Common myeloid progenitor, CD34-positive (primary cell): Measurements from ENCODE around the gene LAYN.

Experiments
- CTCF ChIA-PET: fragments of 350-600 bp; sonication (Branson Sonifier 250); formaldehyde crosslinking; loops from one replicate; lab custom pipeline; 2021; ENCODE audit warnings: antibody characterized with exemption; lab: Charles Lee
- POLR2A ChIA-PET: fragments of 350-600 bp; sonication (Branson Sonifier 250); formaldehyde crosslinking; loops from one replicate; lab custom pipeline; 2021; ENCODE audit warnings: antibody characterized with exemption; lab: Charles Lee
- DNase-seq, 3 donors: peaks; one replicate each; pipeline versions ENCODE4 v3.0.0 to v3.0.0-alpha.2; 2013
- H3K27ac ChIP-seq, 2 experiments: 1 replicate in 1 of 2; 2 replicates in 1 of 2; pipeline ENCODE4 v1.7.0; 2013; ENCODE audit warnings: inconsistent platforms in 2 of 2, low read length in 2 of 2, mild to moderate bottlenecking in 2 of 2, low read depth in 1 of 2, moderate library complexity in 1 of 2; ENCODE audit not compliant: severe bottlenecking in 2 of 2, insufficient read depth in 1 of 2, poor library complexity in 1 of 2
- H3K27me3 ChIP-seq, 5 experiments: replicated peaks in 2 of 5; 1 replicate in 3 of 5; 2 replicates in 2 of 5; pipeline versions ENCODE4 v1.6.1 to v1.7.0; 2013; ENCODE audit warnings: low read length in 4 of 5, mild to moderate bottlenecking in 2 of 5, moderate library complexity in 2 of 5, inconsistent platforms in 1 of 5; ENCODE audit not compliant: insufficient read depth in 5 of 5, control insufficient read depth in 4 of 5
- H3K36me3 ChIP-seq, 4 experiments: 1 replicate in 2 of 4; 2 replicates in 2 of 4; pipeline versions ENCODE4 v1.6.1 to v1.7.0; 2013; ENCODE audit warnings: low read length in 3 of 4, control low read depth in 1 of 4, mild to moderate bottlenecking in 1 of 4; ENCODE audit not compliant: control insufficient read depth in 4 of 4, insufficient read depth in 4 of 4
- H3K4me1 ChIP-seq, 4 experiments: 1 replicate in 3 of 4; 2 replicates in 1 of 4; pipeline versions ENCODE4 v1.6.1 to v1.7.1; 2013; ENCODE audit warnings: low read length in 3 of 4, mild to moderate bottlenecking in 3 of 4, control low read depth in 1 of 4, inconsistent platforms in 1 of 4, moderate library complexity in 1 of 4; ENCODE audit not compliant: control insufficient read depth in 4 of 4, insufficient read depth in 4 of 4; ENCODE audit errors: control extremely low read depth in 1 of 4
- H3K4me3 ChIP-seq, 7 experiments: 1 replicate in 4 of 7; 2 replicates in 3 of 7; pipeline versions ENCODE4 v1.5.1 to v1.7.0; 2013; ENCODE audit warnings: mild to moderate bottlenecking in 7 of 7, low read length in 6 of 7, moderate library complexity in 6 of 7, inconsistent platforms in 2 of 7, low read depth in 2 of 7, control low read depth in 1 of 7; ENCODE audit not compliant: insufficient read depth in 4 of 7, control insufficient read depth in 1 of 7; ENCODE audit errors: extremely low read depth in 1 of 7
- H3K9me3 ChIP-seq, 5 experiments: 1 replicate in 4 of 5; 2 replicates in 1 of 5; pipeline versions ENCODE4 v1.6.1 to v1.7.1; 2013; ENCODE audit warnings: low read length in 4 of 5, mild to moderate bottlenecking in 2 of 5, inconsistent platforms in 1 of 5, low read depth in 1 of 5, moderate library complexity in 1 of 5; ENCODE audit not compliant: control insufficient read depth in 4 of 5, insufficient read depth in 2 of 5; ENCODE audit errors: control extremely low read depth in 1 of 5
- WGBS: methylation state at CpG from one replicate; pipeline ENCODE4 v1.1.5; 2013; ENCODE audit not compliant: insufficient coverage; 5-methylcytosine and 5-hydroxymethylcytosine counted together

LAYN gene

GRCh38 chr11:111596319-111596718, 55.8 kb downstream of the LAYN start:
- ChIA-PET CTCF (interaction anchor here (1.6 to 3.5 kb wide), 4 partner anchors 9 to 385 kb away, joined by 4 to 12 read pairs (median 8); no protein-coding TSS in a partner anchor), POLR2A (no interaction called here)
- Histone ChIP-seq H3K27ac (no peak overlapping the region), H3K36me3 (no peaks in the 10 kb centered on the region), H3K9me3 (no peaks in the 10 kb centered on the region), H3K27me3 (no peaks in the 10 kb centered on the region), H3K4me1 (peaks cover under 1 to 3% (median 2%) of the 10 kb centered on the region in 4 experiments), H3K4me3 (no peak overlapping the region)
- WGBS: no CpG with 5 or more reads among the region's 1 CpG
- no peak for DNase-seq

GRCh38 chr11:111598148-111598547, 57.6 kb downstream of the LAYN start:
- ChIA-PET POLR2A (no interaction called here), CTCF (interaction anchor here (0.9 to 3.5 kb wide), 7 partner anchors 10 to 383 kb away, joined by 3 to 12 read pairs (median 7); no protein-coding TSS in a partner anchor)
- Histone ChIP-seq H3K27ac (no peak overlapping the region), H3K4me3 (no peak overlapping the region), H3K27me3 (no peaks in the 10 kb centered on the region), H3K9me3 (no peaks in the 10 kb centered on the region), H3K4me1 (peaks cover 5 to 11% (median 10%) of the 10 kb centered on the region in 4 experiments), H3K36me3 (no peaks in the 10 kb centered on the region)
- no CpG with 5 or more reads among the region's 1 CpG for WGBS
- no peak for DNase-seq

GRCh38 chr11:111598559-111598958, 58.0 kb downstream of the LAYN start:
- no peak overlapping the region for H3K27ac ChIP-seq
- H3K9me3 ChIP-seq: no peaks in the 10 kb centered on the region
- POLR2A ChIA-PET: no interaction called here
- no peak overlapping the region for H3K4me3 ChIP-seq
- DNase-seq: peak in 1 of 3 donors; percentile 31
- 46% methylated on average over 2 of the region's 2 CpGs for WGBS
- H3K36me3 ChIP-seq: no peaks in the 10 kb centered on the region
- no peaks in the 10 kb centered on the region for H3K27me3 ChIP-seq
- H3K4me1 ChIP-seq: peaks cover 7 to 15% (median 14%) of the 10 kb centered on the region in 4 experiments
- CTCF ChIA-PET: interaction anchor here (0.7 to 3.5 kb wide), 9 partner anchors 11 to 247 kb away, joined by 3 to 12 read pairs (median 4); no protein-coding TSS in a partner anchor

- POLR2A ChIA-PET: interaction anchor here (0.9 kb wide), 1 partner anchor 179 kb away, joined by 3 read pairs; no protein-coding TSS in a partner anchor
- H3K4me1 ChIP-seq: peaks cover 12 to 22% (median 20%) of the 10 kb centered on the region in 4 experiments
- H3K27me3 ChIP-seq: no peaks in the 10 kb centered on the region
- no peaks in the 10 kb centered on the region for H3K9me3 ChIP-seq
- H3K27ac ChIP-seq: peak overlapping the region in 1 of 2 experiments; percentile 70
- peak overlapping the region; percentile 13 to 89 (median 65) for H3K4me3 ChIP-seq
- CTCF ChIA-PET: interaction anchor here (0.7 to 2.9 kb wide), 7 partner anchors 15 to 243 kb away, joined by 3 to 18 read pairs (median 5); no protein-coding TSS in a partner anchor
- no peaks in the 10 kb centered on the region for H3K36me3 ChIP-seq
- WGBS: 30% methylated on average over 9 of the region's 9 CpGs
- no peak for DNase-seq
Measured at GRCh38 chr11:111601636-111601978, 61.1 kb downstream of the LAYN start.

- H3K27ac ChIP-seq: peak within 1 kb of the TSS; percentile 72 to 86
- no peaks in the 10 kb centered on the region for H3K9me3 ChIP-seq
- no peaks in the 10 kb centered on the region for H3K36me3 ChIP-seq
- under 1% methylated on average over 80 of the region's 100 CpGs for WGBS
- peaks cover 12 to 22% (median 20%) of the 10 kb centered on the region in 4 experiments for H3K4me1 ChIP-seq
- CTCF ChIA-PET: interaction anchor here (0.6 to 2.9 kb wide), 5 partner anchors 11 to 242 kb away, joined by 3 to 18 read pairs (median 6); no protein-coding TSS in a partner anchor
- H3K27me3 ChIP-seq: no peaks in the 10 kb centered on the region
- H3K4me3 ChIP-seq: peak within 1 kb of the TSS; percentile 72 to 97 (median 87)
- POLR2A ChIA-PET: interaction anchor here (0.9 to 1.0 kb wide), 2 partner anchors 164 to 178 kb away, joined by 3 read pairs; partner anchors contain the start of gene PPP2R1B
- peak; percentile 96 to 98 (median 98) for DNase-seq
Measured at GRCh38 chr11:111601979-111602864, 61.7 kb downstream of the LAYN start, which contains the start of gene SIK2. Gene SIK2 (plus strand): TSS chr11:111602449. CDS start chr11:111602564, 115 bp downstream.

GRCh38 chr11:111602865-111603610, 62.5 kb downstream of the LAYN start:
- peak overlapping the region; percentile 72 to 86 for H3K27ac ChIP-seq
- ChIA-PET CTCF (interaction anchor here (0.6 to 2.9 kb wide), 6 partner anchors 10 to 240 kb away, joined by 3 to 18 read pairs (median 6); no protein-coding TSS in a partner anchor), POLR2A (interaction anchor here (1.0 kb wide), 1 partner anchor 164 kb away, joined by 3 read pairs; the partner anchor contains the start of gene PPP2R1B)
- H3K9me3 ChIP-seq: no peaks in the 10 kb centered on the region
- H3K36me3 ChIP-seq: no peaks in the 10 kb centered on the region
- H3K4me3 ChIP-seq: peak overlapping the region; percentile 72 to 97 (median 87)
- peak in 2 of 3 donors; percentile 28 to 44 for DNase-seq
- H3K27me3 ChIP-seq: no peaks in the 10 kb centered on the region
- under 1% methylated on average over 30 of the region's 44 CpGs for WGBS
- peaks cover 12 to 22% (median 20%) of the 10 kb centered on the region in 4 experiments for H3K4me1 ChIP-seq
